ENCODE results near the gene MAN2B1. TPM values are rescaled to one million over a fixed set of nuclear protein-coding genes. Genes with fewer than 3 reads are reported as not detected.

MAN2B1 gene
- total and polyA plus RNA-seq, 2 of the 8 experiments (the other 6 are each of a cell fraction or from before 2014, with no cell fraction given) = 55.3 to 76.3 TPM

DNA sequence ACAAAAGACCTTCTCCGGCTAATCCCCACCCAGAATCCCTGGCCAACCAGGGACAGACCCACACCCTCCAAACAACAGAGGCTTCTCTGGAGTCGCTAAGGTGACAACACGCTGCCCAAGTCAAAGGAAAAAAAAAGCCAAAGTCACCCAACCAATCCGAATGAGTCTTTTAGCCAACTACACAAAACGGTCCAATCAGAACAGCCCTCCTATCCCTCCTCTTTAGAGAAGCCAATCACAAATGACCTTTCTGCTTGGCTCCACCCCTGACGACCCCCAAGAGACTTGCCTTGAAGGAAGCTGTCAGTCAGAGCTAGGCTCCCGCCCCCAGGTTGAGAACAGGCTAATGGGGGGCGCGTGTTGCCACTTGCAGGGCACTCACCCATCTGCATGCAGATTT is 36.5 kb upstream of the MAN2B1 start:
- peak; percentile 99 for FAIRE-seq
- Histone ChIP-seq H3K18ac (ENCODE audit: extremely low read depth, low read length) (no peak overlapping the region), H3K4ac (replicated peaks; ENCODE audit: insufficient read length, low read depth, low read length) (no peak overlapping the region), H2AFZ (ENCODE audit: low read length) (no peak overlapping the region), H2BK12ac (ENCODE audit: low read depth, low read length) (no peak overlapping the region), H3K79me2 (ENCODE audit: control insufficient read depth in 1 of 2, insufficient read depth in 2 of 2, low read length in 2 of 2) (no peaks in the 10 kb centered on the region), H3K79me1 (ENCODE audit: low read depth, low read length) (no peaks in the 10 kb centered on the region), H3K4me1 (replicated peaks in 1 of 4; ENCODE audit: control insufficient read depth in 3 of 4, insufficient read depth in 4 of 4, low read length in 3 of 4) (peaks cover 0 to 5% (median 2%) of the 10 kb centered on the region in 4 experiments; a peak in 2 of 7 replicates), H2BK20ac (ENCODE audit: low read length) (no peak overlapping the region), H2AK5ac (ENCODE audit: low read depth, low read length) (no peak overlapping the region), H3K36me3 (ENCODE audit: control insufficient read depth in 2 of 4, insufficient read depth in 4 of 4, low read length in 3 of 4) (peaks cover 31 to 76% (median 54%) of the 10 kb centered on the region in 4 experiments), H4K91ac (replicated peaks; ENCODE audit: insufficient read length, low read length) (no peak overlapping the region), H3K56ac (replicated peaks; ENCODE audit: insufficient read length, low read depth, low read length) (no peak overlapping the region), H3K9me3 (ENCODE audit: insufficient read depth in 2 of 2, low read depth in 1 of 2, low read length in 1 of 2) (no peaks in the 10 kb centered on the region), H3K23me2 (ENCODE audit: low read depth, low read length) (no peaks in the 10 kb centered on the region), H3K4me2 (ENCODE audit: insufficient read depth in 1 of 2, low read depth in 2 of 2, low read length in 2 of 2) (no peak overlapping the region), H3K14ac (ENCODE audit: insufficient read length) (no peak overlapping the region), H3K4me3 (ENCODE audit: extremely low read depth in 1 of 4, insufficient read depth in 2 of 4, low read depth in 3 of 4, low read length in 4 of 4) (no peak overlapping the region), H3K9ac (replicated peaks in 1 of 4; ENCODE audit: extremely low read depth in 1 of 4, low read depth in 3 of 4, low read length in 3 of 4) (no peak overlapping the region), H4K20me1 (replicated peaks in 1 of 2; ENCODE audit: control insufficient read depth in 1 of 2, insufficient read depth in 2 of 2, low read length in 2 of 2) (peaks cover 4 to 14% of the 10 kb centered on the region in 2 experiments), H2BK15ac (ENCODE audit: low read length) (no peak overlapping the region), H3K27ac (ENCODE audit: low read depth, low read length) (peak overlapping the region; percentile 71; the same call in 1 of the 2 replicates), H3K23ac (ENCODE audit: insufficient read length) (no peak overlapping the region), H4K8ac (ENCODE audit: extremely low read depth, insufficient read depth, low read length) (no peak overlapping the region), H4K5ac (ENCODE audit: insufficient read length, low read depth, low read length) (no peak overlapping the region), H2BK5ac (ENCODE audit: low read depth, low read length) (no peak overlapping the region), H3K27me3 (replicated peaks in 1 of 4; ENCODE audit: control insufficient read depth in 3 of 4, extremely low read depth in 1 of 4, insufficient read depth in 3 of 4, low read length in 3 of 4) (no peaks in the 10 kb centered on the region), H2BK120ac (replicated peaks; ENCODE audit: low read depth, low read length) (no peak overlapping the region)
- POLR2A ChIA-PET (ENCODE audit: partially characterized antibody) = interaction anchor here (0.5 to 2.1 kb wide), 21 partner anchors 8 to 450 kb away, joined by 3 to 23 read pairs (median 4); partner anchors contain the start of genes GET3 and TNPO2
- DNase-seq (ENCODE audit: low read depth in 1 of 2, low spot score in 2 of 2) = peak; percentile 82 to 89
- WGBS, 2 experiments (ENCODE audit: extremely low coverage in 1 of 2, insufficient coverage in 1 of 2, insufficient read length in 1 of 2, insufficient replicate concordance in 2 of 2, low coverage in 1 of 2, low lambda C conversion rate in 2 of 2, missing lambda C conversion rate in 1 of 2) = 55% methylated on average over 9 of the region's 9 CpGs; no CpG with 5 or more reads in 1 of the 2 experiments
- TF ChIP-seq SP4 (IDR thresholded peaks at IDR 0.05; ENCODE audit: low read length) = peak; percentile 74
- no peak for TF ChIP-seq NANOG (IDR thresholded peaks at IDR 0.05; ENCODE audit: insufficient read depth, low read depth, low read length, poor library complexity, severe bottlenecking)
- TF ChIP-seq TBP (IDR thresholded peaks at IDR 0.05; ENCODE audit: low read depth, low read length) = peak; percentile 75; the same call in 1 of the 2 replicates
- TF ChIP-seq SP1 (IDR thresholded peaks at IDR 0.05; ENCODE audit: low read depth, low read length) = peak; percentile 99
- TF ChIP-seq, protein P1, sequence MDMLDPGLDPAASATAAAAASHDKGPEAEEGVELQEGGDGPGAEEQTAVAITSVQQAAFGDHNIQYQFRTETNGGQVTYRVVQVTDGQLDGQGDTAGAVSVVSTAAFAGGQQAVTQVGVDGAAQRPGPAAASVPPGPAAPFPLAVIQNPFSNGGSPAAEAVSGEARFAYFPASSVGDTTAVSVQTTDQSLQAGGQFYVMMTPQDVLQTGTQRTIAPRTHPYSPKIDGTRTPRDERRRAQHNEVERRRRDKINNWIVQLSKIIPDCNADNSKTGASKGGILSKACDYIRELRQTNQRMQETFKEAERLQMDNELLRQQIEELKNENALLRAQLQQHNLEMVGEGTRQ (IDR thresholded peaks at IDR 0.05; ENCODE audit: low read length) = no peak
- TF ChIP-seq CHD2 (IDR thresholded peaks at IDR 0.05; ENCODE audit: low read length) = peak; percentile 87
- TF ChIP-seq TAF1 (IDR thresholded peaks at IDR 0.05; ENCODE audit: low read depth, low read length) = peak; percentile 49; the same call in 1 of the 2 replicates
- no peak for TF ChIP-seq JUND (IDR thresholded peaks at IDR 0.05; ENCODE audit: low read length)
- CTCF ChIA-PET (ENCODE audit: partially characterized antibody) = interaction anchor here (0.8 to 1.1 kb wide), 4 partner anchors 12 to 125 kb away, joined by 3 read pairs; no protein-coding TSS in a partner anchor
